MCF 10A (cell line): ENCODE measurements around the gene LCN2. TPM values are rescaled to one million over a fixed set of nuclear protein-coding genes. Genes with fewer than 3 reads are reported as not detected.
A peak's percentile ranks its signal among the peaks of the same experiment; 100 is the strongest.

ENCODE experiments used
- BruUV-seq: library from RNA; stranded (reverse); fragments of 400-500 nt; replicated peaks from 2 replicates; lab custom pipeline; 2021; lab: Mats Ljungman, UMichigan
- CTCF ChIA-PET: fragments of 300-600 bp; sonication (Branson Sonifier 250); formaldehyde crosslinking; extraction: SDS; loops from one replicate; lab custom pipeline; 2021; ENCODE audit warnings: antibody characterized with exemption, inconsistent platforms; lab: Yijun Ruan, JAX
- POLR2A ChIA-PET: fragments of 300-600, 350-650 bp; sonication (Branson Sonifier 250); formaldehyde crosslinking; extraction: SDS; loops from one replicate; lab custom pipeline; 2020; ENCODE audit warnings: antibody characterized with exemption, inconsistent platforms; lab: Yijun Ruan, JAX
- DNase-seq: peaks from one replicate; pipeline ENCODE4 v3.0.0-alpha.2; 2018; ENCODE audit not compliant: unreplicated experiment
- H3K27ac Mint-ChIP-seq: one replicate; pipeline ENCODE4 v1.8.0; 2022; ENCODE audit warnings: mild to moderate bottlenecking, low read depth, mixed read lengths; ENCODE audit not compliant: unreplicated experiment
- H3K27me3 Mint-ChIP-seq: one replicate; pipeline ENCODE4 v1.8.0; 2022; ENCODE audit warnings: mixed read lengths; ENCODE audit not compliant: insufficient read depth, unreplicated experiment
- H3K36me3 Mint-ChIP-seq: one replicate; pipeline ENCODE4 v1.8.0; 2022; ENCODE audit warnings: mild to moderate bottlenecking, moderate library complexity, mixed read lengths; ENCODE audit not compliant: insufficient read depth, unreplicated experiment
- H3K4me1 Mint-ChIP-seq: one replicate; pipeline ENCODE4 v1.8.0; 2022; ENCODE audit warnings: mixed read lengths; ENCODE audit not compliant: insufficient read depth, unreplicated experiment
- H3K4me3 Mint-ChIP-seq: one replicate; pipeline ENCODE4 v1.8.0; 2022; ENCODE audit warnings: mild to moderate bottlenecking, moderate library complexity, mixed read lengths; ENCODE audit not compliant: unreplicated experiment
- H3K9me3 Mint-ChIP-seq: one replicate; pipeline ENCODE4 v1.8.0; 2022; ENCODE audit warnings: mixed read lengths; ENCODE audit not compliant: unreplicated experiment
- intact Hi-C: fragments of 100-400 bp; cut with micrococcal nuclease; formaldehyde crosslinking; loops from 2 replicates; pipeline ENCODE4 v1.14.1; 2022
- total RNA-seq: library from RNA; stranded (reverse); gene quantifications from 2 replicates; pipeline ENCODE4 v1.2.3, GENCODE V29; 2022
- TF ChIP-seq, protein P1 (sequence below): fragments of 200-600 bp; IDR thresholded peaks from one replicate; pipeline ENCODE4 v1.8.0; 2022; ENCODE audit warnings: antibody characterized with exemption, mild to moderate bottlenecking; ENCODE audit not compliant: unreplicated experiment

LCN2 gene
- total RNA-seq, 1 experiment from 2014 or later, result 7.7 TPM

DNA sequence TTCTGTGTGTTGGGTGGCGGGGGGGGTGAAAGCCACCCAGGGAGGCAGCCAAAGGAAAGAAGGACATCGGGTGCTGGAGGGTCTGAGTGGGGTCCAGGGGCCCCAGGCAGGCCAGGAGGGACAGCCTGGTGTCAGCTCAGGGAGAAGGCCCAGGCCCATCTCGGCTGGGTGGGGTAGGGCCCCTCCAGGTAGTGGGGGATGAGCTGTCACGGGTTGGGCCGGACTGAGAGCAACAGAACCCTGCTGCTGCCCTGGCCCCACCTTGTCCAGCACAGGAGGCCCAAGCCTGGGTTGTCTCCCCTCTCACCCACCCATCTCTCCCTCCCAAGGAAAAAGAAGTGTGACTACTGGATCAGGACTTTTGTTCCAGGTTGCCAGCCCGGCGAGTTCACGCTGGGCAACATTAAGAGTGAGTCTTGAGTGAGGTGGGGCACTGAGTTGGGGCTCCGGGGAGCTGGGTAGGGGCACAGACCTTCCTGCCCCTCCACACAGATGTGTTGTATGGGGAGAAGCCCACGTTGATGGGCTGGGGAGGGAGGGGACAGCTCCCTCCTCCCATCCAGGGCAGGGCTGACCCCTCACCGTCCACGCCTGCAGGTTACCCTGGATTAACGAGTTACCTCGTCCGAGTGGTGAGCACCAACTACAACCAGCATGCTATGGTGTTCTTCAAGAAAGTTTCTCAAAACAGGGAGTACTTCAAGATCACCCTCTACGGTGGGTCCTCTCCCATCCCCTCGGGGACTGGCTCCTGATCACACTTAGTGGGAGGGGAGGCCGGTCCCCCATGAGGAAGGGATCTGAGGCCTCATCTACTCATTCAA, 2.3 kb downstream of the LCN2 start:
- Mint-ChIP-seq H3K4me3 (no peak overlapping the region), H3K9me3 (no peaks in the 10 kb centered on the region), H3K27ac (no peak overlapping the region), H3K36me3 (no peaks in the 10 kb centered on the region), H3K4me1 (peaks cover 31% of the 10 kb centered on the region), H3K27me3 (no peaks in the 10 kb centered on the region)
- DNase-seq, result no peak
- TF ChIP-seq, protein P1, sequence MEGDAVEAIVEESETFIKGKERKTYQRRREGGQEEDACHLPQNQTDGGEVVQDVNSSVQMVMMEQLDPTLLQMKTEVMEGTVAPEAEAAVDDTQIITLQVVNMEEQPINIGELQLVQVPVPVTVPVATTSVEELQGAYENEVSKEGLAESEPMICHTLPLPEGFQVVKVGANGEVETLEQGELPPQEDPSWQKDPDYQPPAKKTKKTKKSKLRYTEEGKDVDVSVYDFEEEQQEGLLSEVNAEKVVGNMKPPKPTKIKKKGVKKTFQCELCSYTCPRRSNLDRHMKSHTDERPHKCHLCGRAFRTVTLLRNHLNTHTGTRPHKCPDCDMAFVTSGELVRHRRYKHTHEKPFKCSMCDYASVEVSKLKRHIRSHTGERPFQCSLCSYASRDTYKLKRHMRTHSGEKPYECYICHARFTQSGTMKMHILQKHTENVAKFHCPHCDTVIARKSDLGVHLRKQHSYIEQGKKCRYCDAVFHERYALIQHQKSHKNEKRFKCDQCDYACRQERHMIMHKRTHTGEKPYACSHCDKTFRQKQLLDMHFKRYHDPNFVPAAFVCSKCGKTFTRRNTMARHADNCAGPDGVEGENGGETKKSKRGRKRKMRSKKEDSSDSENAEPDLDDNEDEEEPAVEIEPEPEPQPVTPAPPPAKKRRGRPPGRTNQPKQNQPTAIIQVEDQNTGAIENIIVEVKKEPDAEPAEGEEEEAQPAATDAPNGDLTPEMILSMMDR, result no peak
- intact Hi-C loops, result no loop called here
- POLR2A ChIA-PET, result interaction anchor here (0.7 to 0.9 kb wide), 3 partner anchors 8 to 68 kb away, joined by 3 to 4 read pairs (median 4); no protein-coding TSS in a partner anchor
- CTCF ChIA-PET, result no interaction called here
- BruUV-seq, result no TSS peak

DNA sequence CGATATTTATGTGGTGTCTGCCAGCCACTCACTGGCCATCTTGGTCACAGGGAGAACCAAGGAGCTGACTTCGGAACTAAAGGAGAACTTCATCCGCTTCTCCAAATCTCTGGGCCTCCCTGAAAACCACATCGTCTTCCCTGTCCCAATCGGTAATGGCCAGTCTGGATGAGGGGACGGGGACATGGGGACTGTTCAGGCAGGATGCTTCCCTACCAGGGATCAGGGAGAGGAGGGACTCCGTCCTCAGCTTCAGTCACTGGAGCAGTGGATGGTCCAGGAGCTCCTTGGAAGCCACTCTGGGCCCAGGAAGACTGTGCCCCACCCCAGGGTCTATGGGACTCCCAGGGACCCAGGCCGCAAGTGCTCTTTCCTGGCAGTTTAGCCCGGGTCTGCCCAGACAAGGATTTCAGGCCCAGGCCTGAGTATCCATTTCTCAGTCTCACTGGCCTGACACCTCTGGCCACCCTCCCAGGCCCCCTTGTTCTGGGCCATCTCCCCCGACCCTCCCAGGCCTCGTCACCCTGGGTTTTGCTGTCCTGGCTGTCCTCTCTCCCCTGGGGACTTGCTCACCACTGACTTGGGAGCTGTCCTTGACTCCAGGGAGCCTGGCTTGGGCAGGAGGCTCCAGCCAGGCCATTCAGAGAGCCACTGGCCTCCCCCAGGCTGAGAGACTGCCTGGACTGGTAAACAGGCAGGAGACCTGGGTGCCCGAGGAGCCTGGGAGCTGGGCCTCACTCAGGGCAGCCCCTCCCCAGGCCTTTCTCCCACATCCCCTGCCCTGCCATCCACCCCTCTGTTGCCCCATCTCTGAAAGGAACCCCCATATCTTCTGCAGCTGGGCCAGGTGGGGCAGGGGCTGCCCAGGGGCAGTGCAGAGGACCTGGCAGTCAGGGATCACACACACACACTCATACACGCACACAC, 3.1 kb downstream of the LCN2 start:
- CTCF ChIA-PET, result no interaction called here
- TF ChIP-seq, protein P1, result no peak
- Mint-ChIP-seq H3K36me3 (no peaks in the 10 kb centered on the region), H3K4me1 (peaks cover 31% of the 10 kb centered on the region), H3K27ac (peak overlapping the region; percentile 54), H3K9me3 (no peaks in the 10 kb centered on the region), H3K27me3 (no peaks in the 10 kb centered on the region), H3K4me3 (no peak overlapping the region)
- no TSS peak for BruUV-seq
- DNase-seq, result no peak
- intact Hi-C loops, result no loop called here
- POLR2A ChIA-PET, result interaction anchor here (0.8 to 0.9 kb wide), 2 partner anchors 38 to 67 kb away, joined by 3 read pairs; no protein-coding TSS in a partner anchor

DNA sequence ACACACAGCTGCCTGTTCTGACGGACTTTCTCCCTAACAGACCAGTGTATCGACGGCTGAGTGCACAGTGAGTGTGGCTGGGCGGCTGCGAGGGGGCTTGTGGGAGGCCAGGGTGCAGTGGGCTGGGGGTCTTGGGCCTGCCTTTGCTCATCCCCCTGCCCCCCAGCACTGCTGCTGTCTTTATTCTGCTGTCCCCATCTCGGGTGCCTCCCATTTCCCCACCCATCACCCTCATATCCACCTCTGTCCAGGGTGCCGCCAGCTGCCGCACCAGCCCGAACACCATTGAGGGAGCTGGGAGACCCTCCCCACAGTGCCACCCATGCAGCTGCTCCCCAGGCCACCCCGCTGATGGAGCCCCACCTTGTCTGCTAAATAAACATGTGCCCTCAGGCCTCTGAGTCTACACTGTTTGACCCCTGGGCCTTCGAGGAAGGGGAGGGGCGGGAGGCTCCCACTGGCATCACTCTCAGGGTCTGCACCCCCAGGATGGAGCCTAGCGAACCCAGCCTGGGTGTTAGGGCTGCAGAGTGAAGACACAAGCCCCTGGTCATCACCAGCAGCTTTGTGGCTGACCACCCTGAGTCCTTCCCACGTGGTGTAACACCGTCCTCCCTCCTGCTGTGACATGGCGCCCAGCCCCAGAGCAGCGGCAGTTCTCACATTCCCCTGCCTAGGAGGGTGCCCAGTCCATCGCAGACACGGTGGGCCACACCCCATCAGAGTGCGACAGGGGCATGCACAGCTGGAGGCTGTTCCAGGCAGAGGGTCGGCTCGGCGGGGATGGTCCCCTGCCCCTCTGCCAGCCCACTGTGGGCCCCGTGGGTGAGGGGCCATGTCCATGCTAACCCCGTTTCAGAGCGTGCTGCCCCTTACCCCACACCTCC, 4.0 kb downstream of the LCN2 start:
- H3K4me1 Mint-ChIP-seq, result peaks cover 29% of the 10 kb centered on the region
- no peaks in the 10 kb centered on the region for H3K36me3 Mint-ChIP-seq
- CTCF ChIA-PET, result interaction anchor here (0.8 kb wide), 1 partner anchor 249 kb away, joined by 3 read pairs; no protein-coding TSS in a partner anchor
- intact Hi-C loops, result no loop called here
- BruUV-seq, result no TSS peak
- peak overlapping the region; percentile 54 for H3K27ac Mint-ChIP-seq
- DNase-seq, result no peak
- POLR2A ChIA-PET, result no interaction called here
- H3K4me3 Mint-ChIP-seq, result no peak overlapping the region
- TF ChIP-seq, protein P1, result no peak
- no peaks in the 10 kb centered on the region for H3K27me3 Mint-ChIP-seq
- H3K9me3 Mint-ChIP-seq, result no peaks in the 10 kb centered on the region
